GM18858 (cell line): ENCODE measurements around the gene COL18A1.

ENCODE experiments used
- ATAC-seq: cut with Tn5 transposase; IDR thresholded peaks from one replicate; pipeline ENCODE4 v1.9.1; 2021; ENCODE audit not compliant: unreplicated experiment

The COL18A1 gene

DNA sequence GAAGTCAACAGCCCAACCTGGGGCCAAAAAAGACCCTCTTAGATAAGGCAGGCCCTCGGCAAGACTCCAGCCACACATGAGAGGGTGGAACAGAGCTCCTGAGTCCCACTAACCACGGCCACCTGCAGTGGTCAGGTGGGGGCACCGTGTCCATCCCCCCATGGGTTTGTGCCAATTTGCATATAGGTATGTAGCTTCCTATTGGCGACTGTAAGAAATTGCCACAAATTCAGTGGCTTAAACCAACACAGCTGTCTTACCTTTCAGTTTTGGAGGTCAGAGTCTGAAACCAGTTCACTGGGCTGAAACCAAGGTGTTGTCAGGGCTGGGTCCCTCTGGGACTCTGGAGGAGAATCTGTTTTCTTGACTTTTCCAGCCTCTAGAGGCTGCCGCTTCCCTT, 59.3 kb downstream of the COL18A1 start:
- no peak for ATAC-seq

DNA sequence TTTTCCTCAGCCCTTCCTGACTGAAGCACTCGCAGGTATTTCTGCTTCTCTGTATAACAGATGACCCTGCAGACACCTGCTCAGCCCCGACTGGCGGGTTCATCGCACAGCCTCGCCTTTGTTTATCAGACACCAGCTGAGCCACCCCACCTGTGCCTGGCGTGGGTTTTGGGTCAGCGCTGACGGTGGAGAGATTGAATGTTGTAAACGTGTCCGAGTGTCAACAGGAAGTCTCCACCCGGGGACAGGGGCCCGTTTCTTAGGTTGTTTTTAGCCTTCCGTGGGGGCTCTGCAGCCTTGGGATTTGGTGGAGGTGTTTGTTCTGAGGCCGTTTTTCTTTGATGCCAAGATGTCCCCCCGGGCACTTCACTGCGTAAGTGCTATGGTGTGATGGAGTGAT, 60.1 kb downstream of the COL18A1 start:
- ATAC-seq: no peak

DNA sequence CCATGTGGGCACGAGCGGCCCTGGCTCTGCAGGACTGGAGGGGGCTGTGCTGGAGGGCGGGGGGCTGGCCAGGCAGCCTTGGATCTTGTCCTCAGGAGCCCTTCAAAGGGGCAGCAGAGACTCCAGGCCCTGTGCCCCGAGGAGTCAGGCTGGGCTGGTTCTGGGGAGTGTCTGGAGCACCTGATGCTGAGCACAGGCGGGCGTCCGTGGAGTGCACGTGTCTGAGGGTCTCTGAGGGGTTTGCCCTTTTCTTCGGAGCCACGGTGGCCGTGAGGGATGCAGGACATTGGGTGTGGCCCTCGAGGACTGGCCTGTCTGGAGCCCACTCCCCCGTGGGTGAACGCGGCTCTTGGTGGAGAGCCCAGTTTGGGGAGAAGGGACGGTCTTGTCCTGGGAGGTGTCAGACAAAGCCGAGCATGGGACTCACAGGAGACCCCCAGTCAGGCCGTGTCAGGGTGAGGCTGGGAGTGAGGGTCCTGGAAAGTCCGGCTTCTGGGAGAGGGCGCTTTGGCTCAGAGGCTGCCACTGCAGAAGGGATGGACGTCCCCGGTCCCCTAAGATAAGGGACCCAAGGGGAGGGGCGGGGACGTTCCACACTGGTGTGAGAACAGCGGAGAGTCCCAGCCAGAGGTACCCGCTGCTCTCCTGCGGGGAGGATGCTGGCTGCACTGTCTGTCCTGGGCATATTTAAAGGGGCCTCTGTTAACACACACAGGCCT, 60.8 kb downstream of the COL18A1 start:
- no peak for ATAC-seq

DNA sequence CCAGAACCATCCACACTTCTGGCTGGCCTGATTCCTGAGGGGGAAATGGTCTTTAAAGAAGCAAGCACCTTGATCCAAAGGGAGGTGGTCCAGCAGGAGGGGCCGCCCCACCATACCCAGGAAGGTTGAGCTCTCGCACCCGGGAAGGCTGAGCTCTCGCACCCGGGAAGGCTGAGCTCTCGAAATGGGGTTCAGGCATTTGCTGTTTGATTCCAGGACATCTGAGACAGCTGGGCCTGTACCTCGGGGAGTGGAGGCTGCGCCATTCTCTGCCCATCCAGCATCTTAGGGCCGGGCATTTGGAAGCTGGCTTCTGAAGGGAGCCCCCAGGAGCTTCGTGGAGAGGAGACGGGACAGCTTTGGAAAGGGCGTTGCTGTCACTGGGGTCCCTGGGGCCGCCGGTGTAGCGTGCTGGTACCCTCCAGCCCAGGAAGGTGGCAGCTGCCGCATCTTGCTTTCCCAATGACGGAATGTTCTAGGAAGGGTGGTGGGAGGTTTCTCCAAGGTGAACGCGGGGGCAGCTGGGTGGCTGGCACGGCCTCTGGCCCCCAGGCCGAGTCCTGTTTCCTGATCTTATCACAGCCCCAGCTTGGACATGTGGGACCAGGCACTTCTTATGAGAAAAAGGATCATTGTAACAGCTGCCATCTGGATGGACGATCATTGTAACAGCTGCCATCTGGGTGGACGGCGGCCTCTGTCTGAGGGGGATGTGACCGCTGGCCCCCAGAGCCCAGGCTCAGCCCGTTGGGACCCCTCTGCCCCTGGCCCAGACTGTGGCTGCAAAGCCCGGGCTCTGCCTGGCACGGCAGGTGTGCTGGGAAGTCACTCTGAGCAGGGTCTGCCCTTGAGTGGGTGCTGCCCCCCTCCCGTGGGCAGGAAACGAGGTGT, 61.6 kb downstream of the COL18A1 start:
- no peak for ATAC-seq

DNA sequence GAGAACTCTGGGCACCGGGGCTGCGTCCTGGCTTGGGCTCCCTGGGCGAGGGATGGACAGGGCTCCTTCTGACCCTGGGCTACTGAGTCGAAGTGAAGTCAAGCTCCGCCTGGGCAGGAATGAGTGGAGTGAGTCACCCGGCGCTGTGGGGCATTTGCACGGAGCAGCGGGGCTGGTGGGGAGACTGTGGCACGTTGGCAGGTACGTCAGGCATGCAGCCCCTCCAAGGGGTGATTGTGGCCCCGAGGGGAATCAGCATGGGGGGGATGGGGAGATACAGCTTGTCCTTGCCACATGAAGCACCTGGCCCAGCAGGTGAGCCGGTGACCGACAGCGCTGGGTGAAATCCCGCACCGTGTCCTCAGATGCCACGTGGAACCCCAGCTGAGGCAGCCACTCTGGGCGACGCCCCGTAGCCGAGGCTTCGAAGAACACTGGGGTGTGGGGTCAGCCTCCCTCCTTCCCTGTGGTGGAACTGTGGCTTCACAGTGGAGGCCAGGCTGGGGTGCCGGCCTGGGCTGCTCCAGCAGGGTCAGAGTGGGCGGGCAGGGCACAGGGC, 62.3 kb downstream of the COL18A1 start:
- no peak for ATAC-seq

DNA sequence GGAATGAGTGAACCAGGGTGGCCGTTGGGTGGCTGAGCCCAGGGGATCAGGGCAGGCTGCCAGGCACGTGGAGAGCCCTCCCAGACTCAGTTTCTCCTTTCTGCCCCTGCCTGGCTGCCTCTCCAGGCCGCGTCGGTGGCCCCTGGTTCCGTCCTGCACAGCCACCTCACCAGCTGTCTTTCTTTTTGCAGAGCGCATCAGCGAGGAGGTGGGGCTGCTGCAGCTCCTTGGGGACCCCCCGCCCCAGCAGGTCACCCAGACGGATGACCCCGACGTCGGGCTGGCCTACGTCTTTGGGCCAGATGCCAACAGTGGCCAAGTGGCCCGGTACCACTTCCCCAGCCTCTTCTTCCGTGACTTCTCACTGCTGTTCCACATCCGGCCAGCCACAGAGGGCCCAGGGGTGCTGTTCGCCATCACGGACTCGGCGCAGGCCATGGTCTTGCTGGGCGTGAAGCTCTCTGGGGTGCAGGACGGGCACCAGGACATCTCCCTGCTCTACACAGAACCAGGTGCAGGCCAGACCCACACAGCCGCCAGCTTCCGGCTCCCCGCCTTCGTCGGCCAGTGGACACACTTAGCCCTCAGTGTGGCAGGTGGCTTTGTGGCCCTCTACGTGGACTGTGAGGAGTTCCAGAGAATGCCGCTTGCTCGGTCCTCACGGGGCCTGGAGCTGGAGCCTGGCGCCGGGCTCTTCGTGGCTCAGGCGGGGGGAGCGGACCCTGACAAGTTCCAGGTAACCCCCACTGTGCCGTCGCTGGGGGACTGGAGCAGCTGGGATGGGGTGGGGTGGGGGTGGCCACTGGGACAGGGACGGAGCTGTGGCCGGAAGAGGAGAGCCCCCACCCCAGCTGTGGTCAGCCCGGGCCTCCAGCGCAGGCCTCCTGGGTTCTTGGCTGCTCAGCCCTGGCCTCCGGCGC, 63.3 kb downstream of the COL18A1 start:
- no peak for ATAC-seq

DNA sequence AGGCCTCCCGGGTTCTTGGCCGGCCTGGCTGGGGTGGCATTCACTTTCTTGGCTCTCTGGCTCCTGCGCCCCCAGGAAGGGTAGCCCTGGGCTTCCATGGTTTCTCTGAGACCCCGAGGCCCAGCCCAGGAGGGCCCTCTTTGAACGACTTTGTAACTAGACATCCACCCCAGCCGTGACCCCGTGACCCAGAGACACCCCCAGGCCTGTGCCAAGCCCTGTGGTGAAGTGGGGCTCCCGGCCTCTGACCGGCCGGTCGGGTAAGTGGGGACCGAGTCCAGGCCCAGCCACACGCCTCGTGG, 64.0 kb downstream of the COL18A1 start:
- no peak for ATAC-seq

DNA sequence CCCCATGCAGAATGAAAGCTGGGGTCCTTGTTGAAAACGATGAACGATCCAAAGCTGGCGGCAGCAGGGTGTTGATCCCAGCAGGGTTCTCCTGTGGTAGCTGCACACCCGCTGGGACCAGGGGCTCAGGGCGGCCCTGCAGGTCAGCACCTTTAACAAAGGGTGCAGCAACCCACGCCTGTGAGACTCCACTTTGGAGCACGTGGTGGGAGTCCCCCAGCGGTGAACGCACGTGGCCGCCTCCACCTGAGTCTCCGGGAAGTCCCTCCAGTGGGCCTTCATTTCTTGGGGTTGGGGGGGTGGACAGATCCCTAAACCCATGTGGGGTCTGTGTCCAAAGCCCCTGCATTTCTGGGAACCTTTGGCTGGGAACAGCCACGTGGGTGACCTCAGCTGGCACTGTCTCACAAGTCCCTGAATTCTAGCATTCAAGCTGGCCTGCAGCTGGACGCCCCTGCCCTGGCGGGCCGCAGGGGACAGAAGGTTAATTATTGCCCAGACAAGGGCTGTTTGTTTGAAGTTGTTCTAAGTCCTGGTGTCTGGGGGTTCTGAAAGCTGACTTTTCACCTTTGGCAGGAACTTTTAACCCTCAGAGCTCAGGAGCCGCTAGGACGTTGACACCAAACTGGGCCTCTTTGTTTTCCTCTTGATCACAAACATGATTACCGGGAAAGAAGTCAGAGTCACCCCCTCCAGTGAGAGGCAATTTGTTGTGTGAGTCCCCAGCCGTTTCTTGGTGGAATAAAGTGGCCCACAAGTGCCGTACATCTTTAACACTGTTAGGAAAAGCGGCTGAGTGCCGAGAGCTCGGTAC, 64.5 kb downstream of the COL18A1 start:
- no peak for ATAC-seq

DNA sequence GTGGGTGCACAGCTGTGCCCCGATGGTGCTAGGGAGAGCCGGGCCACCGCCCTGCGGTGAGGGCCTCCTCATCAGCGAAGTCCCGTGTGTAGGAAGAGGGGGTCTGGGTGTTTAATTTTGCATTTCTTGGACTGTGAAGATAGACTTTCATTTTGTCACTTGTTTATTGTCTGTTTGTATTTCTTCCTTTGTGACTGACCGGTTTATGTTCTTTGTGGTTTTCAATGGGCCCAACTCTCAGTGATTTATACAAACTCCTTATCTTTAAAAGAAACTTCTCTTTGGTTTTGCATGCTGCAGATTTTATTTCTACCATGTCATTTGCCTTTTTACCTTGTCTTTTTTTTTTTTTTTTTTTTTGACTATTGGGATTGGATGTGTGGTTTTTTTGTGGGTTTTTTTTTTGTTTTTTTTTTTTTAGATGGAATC, 65.1 kb downstream of the COL18A1 start:
- no peak for ATAC-seq

DNA sequence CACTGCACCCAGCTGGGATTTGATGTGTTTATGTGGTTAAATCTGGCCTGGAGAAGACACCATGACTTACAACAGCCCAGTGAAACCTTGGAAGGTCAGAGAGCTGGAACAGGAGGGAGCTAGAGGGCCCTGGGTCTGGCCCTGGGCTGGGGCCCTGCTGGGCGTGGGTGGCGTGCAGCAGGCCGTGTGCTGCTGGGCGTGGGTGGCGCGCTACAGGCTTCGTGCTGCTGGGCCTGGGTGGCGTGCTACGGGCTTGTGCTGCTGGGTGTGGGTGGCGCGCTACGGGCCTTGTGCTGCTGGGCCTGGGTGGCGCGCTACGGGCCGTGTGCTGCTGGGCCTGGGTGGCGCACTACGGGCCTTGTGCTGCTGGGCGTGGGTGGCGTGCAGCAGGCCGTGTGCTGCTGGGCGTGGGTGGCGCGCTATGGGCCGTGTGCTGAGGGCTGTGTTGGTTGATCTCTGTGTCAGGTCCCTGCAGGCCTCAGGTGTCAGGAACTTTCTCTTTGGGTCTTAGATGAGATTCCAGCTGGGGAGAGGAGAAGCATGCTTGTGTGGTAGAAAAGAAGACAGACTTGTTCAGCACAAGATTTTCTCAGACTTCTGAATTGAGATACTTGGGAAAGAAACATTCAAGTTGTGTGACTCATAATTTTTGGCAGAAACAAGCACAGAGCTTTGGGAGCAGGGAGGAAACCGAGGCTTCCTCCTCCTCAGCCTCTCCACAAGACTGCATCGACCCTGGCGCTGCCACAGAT, 66.0 kb downstream of the COL18A1 start:
- ATAC-seq: no peak

DNA sequence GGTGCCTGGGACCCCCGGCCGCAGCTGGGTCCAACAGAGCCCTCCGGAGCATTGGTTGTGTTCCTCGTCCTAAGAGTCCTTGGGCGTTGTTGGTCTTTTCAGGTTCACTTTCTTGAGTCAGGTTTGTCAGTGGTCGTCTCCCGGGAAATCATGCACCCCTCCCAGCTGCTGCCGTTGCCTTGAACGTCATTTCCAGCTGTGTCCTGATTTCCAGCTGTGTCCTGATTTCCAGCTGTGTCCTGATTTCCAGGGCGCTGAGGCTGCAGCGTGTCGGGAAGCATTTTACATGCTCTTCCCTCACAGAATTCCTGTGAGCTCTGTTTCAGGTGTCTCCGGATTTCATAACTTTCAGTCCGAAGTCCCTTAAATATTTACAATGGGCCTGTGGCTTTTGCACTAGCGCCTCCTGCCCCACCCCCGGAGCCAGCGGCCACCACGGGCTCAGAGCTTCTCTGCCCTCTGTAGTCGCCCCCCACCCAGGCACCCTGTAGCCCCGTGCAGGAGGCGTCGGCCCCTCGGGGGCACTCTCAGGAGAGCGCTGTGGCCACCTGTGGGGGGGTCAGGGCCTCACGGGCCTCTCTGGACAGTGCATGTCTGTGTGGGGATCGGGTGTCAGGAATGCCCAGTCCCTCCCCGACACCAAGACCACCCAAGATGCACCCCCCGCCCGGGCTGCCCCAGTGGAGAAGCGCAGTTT, 66.7 kb downstream of the COL18A1 start:
- no peak for ATAC-seq

DNA sequence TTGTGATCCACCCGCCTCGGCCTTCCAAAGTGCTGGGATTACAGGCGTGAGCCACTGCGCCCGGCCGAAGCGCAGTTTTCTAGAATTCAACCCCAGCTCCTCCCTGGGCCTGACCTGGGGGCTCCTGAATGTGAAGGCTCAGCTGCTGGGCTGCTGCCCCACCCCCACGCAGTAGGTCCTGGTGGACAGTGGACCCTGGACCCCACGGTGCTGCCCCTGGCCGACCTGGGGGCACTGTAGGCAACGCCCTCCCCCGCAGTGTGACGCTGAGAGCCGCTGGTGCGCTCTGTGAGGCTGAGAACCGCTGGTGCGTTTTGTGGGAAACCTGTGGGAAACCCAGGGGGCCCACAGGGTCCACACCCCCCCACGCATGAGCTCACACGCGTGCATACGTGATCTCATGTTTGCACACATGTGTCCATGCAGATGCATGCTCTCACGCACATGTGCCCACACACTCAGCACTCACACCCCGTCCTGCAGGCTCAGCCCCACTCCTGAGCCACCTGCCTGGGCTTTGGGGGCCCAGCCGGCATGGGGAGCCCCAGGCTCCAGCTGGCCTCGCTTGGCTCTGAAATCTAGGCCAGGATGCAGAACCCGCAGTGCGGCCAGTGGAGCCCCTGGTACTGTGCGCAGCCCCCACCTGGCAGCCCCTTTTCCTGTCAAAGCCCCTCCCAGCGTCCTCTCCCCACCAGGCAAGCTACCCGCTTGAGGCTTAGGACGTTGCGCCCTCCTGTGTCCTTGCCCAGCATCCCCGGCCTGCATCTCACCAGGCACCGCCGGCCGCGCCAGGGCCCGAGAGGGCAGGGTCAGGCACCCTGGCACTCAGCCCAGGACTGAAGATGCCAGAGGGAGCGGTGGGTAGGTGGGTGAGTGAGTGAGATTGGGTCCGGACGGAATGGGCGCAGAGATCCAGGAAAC, 67.7 kb downstream of the COL18A1 start:
- no peak for ATAC-seq

DNA sequence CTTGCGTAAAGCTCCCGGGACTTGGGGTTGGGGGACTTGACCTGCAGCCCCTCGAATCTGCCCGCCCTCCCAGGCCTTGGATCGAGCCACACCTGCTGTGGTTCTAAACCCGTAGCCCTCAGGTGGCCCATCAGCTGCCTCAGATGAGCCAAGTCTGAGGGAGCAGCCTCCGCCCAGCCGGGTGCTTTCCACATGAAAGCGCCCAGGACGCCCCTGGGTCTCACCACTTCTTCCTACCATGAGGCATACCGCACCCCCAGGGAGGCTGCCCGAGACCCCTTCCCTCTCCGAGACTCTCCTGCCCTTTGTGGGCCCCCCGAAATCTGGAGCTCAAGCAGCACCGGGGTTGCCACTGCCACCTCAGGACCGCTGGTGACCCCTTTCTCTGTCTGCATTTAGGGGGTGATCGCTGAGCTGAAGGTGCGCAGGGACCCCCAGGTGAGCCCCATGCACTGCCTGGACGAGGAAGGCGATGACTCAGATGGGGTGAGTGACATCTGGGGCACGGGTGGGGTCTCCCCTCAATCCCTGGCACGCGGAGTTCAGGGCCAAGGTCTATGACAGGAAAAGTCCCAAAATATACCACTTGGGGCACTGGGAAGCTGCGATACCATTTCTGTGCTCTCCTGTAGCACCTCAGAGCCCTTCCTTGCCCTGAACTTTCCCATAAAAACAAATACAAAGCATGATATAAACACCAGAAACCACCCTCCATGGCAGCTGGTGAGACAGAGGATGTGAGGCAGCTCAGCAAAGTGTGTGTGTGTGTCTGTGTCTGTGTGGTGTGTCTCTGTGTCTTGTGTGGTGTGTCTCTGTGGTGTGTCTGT, 68.7 kb downstream of the COL18A1 start:
- no peak for ATAC-seq

DNA sequence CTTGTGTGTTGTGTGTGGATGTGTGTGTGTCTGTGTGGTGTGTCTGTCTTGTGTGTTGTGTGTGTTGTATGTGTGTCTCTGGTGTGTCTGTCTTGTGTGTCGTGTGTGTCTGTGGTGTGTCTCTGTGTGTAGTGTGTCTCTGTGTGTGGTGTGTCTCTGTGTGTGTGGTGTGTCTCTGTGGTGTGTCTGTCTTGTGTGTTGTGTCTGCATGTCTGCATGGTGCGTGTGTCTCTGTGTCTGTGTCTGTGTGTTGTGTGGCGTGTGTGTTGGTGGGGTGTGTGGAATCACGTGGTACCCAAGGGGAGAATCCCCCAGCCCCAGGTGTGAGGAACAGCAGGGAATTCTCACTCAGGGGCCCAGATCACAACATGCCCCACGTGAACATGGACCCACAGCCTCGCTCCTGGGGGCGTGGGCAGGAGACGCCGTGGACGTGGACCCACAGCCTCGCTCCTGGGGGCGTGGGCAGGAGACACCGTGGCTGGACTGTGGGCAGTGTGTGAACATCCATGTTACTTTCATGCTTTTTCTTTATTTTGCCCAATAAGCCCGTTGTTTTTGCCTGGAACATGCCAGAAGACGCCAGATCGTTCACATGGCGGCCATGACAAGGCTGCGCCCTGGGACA, 69.5 kb downstream of the COL18A1 start:
- no peak for ATAC-seq

DNA sequence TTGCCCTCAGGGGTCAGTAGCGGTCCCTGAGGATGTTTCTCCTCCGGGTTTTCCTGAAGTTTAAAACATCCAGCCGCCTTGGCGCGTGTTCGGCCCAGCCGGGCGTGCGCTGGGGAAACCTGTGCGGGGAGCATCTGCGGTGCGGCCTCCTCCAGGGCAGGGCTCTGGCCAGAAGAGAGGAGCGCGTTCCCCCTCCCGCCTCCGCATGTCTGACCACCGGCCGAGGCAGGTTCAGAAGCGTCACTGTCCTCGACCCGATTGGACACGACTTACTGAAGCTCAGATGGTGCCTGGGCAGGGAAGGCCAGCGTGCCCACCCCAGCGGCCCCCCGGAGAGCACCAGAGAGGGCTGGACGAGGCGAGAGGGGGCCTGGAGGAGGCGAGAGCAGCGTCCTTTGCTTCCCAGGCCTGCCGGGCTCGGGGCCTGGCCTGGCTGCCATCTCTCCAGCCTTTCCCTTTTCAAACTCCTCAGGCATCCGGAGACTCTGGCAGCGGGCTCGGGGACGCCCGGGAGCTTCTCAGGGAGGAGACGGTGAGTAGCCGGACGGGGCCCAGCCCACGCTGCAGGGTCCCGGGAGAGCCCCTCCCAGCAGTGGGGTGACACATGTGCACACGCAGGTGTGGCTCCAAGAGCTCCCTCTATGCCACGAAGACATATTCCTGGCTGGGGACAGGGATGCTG, 70.2 kb downstream of the COL18A1 start:
- no peak for ATAC-seq
